ENCODE data around the gene BCAS2. TPM values are rescaled to one million over a fixed set of nuclear protein-coding genes. Genes with fewer than 3 reads are reported as not detected.

BCAS2 gene
- total and polyA plus RNA-seq, 2 donors (not counting 1 experiment from before 2014, with no cell fraction given): 30.6 to 43.8 TPM

DNA sequence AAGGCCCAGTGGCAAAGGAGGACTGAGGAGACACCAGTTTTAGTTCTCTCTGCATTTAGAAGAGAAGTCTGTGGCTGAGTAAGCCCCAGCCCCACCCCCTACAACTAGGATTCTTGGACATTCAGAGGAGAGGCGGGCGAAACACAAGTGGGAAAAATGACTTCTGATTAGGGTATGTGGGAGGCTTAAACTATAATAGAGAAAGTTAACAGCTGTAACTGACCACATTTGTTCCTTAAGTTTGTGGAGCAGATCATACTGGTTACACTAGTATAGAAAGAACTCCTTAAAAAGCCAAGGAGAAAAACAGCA is 59.2 kb downstream of the BCAS2 start:
- Mint-ChIP-seq H3K4me3 (no peak overlapping the region), H3K4me1 (no peaks in the 10 kb centered on the region), H3K27me3 (peaks cover 20% of the 10 kb centered on the region), H3K9me3 (ENCODE audit: insufficient read depth) (peaks cover 2% of the 10 kb centered on the region), H3K27ac (no peak overlapping the region)
- no peak overlapping the region for H3K9ac ChIP-seq (ENCODE audit: low read length)
- no peak overlapping the region for H3K4me3 ChIP-seq (ENCODE audit: control extremely low read depth in 1 of 5, extremely low read depth in 1 of 5, insufficient read depth in 1 of 5, low read depth in 2 of 5, low read length in 4 of 5)
- H3K4me1 ChIP-seq (ENCODE audit: control insufficient read depth in 2 of 2, insufficient read depth in 2 of 2, low read length in 2 of 2): no peaks in the 10 kb centered on the region
- no peaks in the 10 kb centered on the region for H4K20me1 ChIP-seq (ENCODE audit: control insufficient read depth, insufficient read depth, low read length, poor library complexity, severe bottlenecking)
- H3K27me3 ChIP-seq (replicated peaks in 1 of 4; ENCODE audit: control extremely low read depth in 1 of 4, control insufficient read depth in 3 of 4, insufficient read depth in 4 of 4, low read length in 3 of 4): peaks cover 0 to 5% (median 0%) of the 10 kb centered on the region in 4 experiments
- ChIA-PET CTCF (no interaction called here), POLR2A (no interaction called here)
- H3K36me3 ChIP-seq (replicated peaks in 1 of 2; ENCODE audit: control extremely low read depth in 1 of 2, control insufficient read depth in 1 of 2, extremely low read depth in 1 of 2, insufficient read depth in 2 of 2, low read length in 1 of 2): no peaks in the 10 kb centered on the region
- intact Hi-C loops (cut with micrococcal nuclease): no loop called here
- no peak overlapping the region for H3K4me2 ChIP-seq (replicated peaks; ENCODE audit: low read depth, low read length, poor library complexity, severe bottlenecking)
- DNase-seq: no peak
- H3K27ac ChIP-seq (ENCODE audit: low read length in 2 of 2): no peak overlapping the region
- TF ChIP-seq, protein P1, sequence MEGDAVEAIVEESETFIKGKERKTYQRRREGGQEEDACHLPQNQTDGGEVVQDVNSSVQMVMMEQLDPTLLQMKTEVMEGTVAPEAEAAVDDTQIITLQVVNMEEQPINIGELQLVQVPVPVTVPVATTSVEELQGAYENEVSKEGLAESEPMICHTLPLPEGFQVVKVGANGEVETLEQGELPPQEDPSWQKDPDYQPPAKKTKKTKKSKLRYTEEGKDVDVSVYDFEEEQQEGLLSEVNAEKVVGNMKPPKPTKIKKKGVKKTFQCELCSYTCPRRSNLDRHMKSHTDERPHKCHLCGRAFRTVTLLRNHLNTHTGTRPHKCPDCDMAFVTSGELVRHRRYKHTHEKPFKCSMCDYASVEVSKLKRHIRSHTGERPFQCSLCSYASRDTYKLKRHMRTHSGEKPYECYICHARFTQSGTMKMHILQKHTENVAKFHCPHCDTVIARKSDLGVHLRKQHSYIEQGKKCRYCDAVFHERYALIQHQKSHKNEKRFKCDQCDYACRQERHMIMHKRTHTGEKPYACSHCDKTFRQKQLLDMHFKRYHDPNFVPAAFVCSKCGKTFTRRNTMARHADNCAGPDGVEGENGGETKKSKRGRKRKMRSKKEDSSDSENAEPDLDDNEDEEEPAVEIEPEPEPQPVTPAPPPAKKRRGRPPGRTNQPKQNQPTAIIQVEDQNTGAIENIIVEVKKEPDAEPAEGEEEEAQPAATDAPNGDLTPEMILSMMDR (IDR thresholded peaks at IDR 0.05): no peak
- TF ChIP-seq EZH2 (IDR thresholded peaks at IDR 0.05; ENCODE audit: borderline replicate concordance, insufficient read depth, low read depth, low read length, poor library complexity, severe bottlenecking): no peak
- H3K79me2 ChIP-seq (ENCODE audit: control insufficient read depth, insufficient read depth, low read length): no peaks in the 10 kb centered on the region
- H2AFZ ChIP-seq (ENCODE audit: insufficient read depth, low read depth, low read length, poor library complexity, severe bottlenecking): no peak overlapping the region
- H3K9me3 ChIP-seq (ENCODE audit: control extremely low read depth in 1 of 3, control insufficient read depth in 2 of 3, insufficient read depth in 1 of 3, low read length in 2 of 3): no peaks in the 10 kb centered on the region
- WGBS (ENCODE audit: insufficient coverage): no CpG with 5 or more reads among the region's 2 CpGs
- ATAC-seq (ENCODE audit: low read depth): no peak

DNA sequence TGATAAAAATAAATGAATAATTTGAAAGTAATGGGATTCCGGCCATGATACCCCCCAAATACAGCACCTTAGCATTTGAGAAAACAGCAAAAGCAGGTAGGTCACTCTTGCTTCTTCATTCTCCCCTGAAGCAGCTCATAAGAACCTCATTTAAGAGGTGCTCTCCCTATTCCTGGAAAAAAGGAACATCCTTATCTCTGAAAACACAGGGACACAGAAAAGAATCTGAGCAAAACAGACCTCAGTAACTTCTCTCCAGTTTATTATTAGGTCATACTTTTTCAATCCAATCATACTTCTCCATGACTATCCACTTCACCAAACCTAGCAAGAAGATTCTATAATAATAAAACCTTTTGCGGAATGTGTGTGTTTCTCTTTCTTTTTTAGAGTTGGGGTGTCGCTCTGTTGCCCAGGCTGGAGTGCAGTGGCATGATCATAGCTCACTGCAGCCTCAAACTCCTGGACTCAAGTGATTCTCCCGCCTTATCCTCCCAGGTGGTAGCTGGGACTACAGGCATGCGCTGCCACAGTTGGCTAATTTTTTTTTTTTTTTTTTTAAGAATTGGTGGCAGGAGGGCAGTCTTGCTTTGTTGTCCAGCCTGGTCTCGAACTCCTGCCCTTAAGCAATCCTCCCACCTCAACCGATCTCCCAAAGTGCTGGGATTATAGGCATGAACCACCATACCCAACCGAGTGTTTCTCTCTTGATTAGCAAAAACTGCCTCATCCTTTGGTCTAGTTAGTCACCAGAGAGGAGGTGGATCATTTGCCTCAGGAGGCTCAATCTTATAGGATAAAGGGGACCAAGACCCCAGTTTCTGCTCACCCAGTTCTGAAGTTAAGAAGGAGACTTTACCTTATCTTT is 59.8 kb downstream of the BCAS2 start:
- H3K4me3 Mint-ChIP-seq: no peak overlapping the region
- Histone ChIP-seq H3K9ac (ENCODE audit: low read length) (no peak overlapping the region), H3K79me2 (ENCODE audit: control insufficient read depth, insufficient read depth, low read length) (no peaks in the 10 kb centered on the region), H3K9me3 (ENCODE audit: control extremely low read depth in 1 of 3, control insufficient read depth in 2 of 3, insufficient read depth in 1 of 3, low read length in 2 of 3) (no peaks in the 10 kb centered on the region), H3K4me3 (ENCODE audit: control extremely low read depth in 1 of 5, extremely low read depth in 1 of 5, insufficient read depth in 1 of 5, low read depth in 2 of 5, low read length in 4 of 5) (no peak overlapping the region), H3K4me1 (ENCODE audit: control insufficient read depth in 2 of 2, insufficient read depth in 2 of 2, low read length in 2 of 2) (no peaks in the 10 kb centered on the region), H4K20me1 (ENCODE audit: control insufficient read depth, insufficient read depth, low read length, poor library complexity, severe bottlenecking) (no peaks in the 10 kb centered on the region), H3K4me2 (replicated peaks; ENCODE audit: low read depth, low read length, poor library complexity, severe bottlenecking) (no peak overlapping the region), H3K27me3 (replicated peaks in 1 of 4; ENCODE audit: control extremely low read depth in 1 of 4, control insufficient read depth in 3 of 4, insufficient read depth in 4 of 4, low read length in 3 of 4) (peaks cover 0 to 5% (median 0%) of the 10 kb centered on the region in 4 experiments), H3K36me3 (replicated peaks in 1 of 2; ENCODE audit: control extremely low read depth in 1 of 2, control insufficient read depth in 1 of 2, extremely low read depth in 1 of 2, insufficient read depth in 2 of 2, low read length in 1 of 2) (no peaks in the 10 kb centered on the region), H2AFZ (ENCODE audit: insufficient read depth, low read depth, low read length, poor library complexity, severe bottlenecking) (no peak overlapping the region), H3K27ac (ENCODE audit: low read length in 2 of 2) (no peak overlapping the region)
- DNase-seq: no peak
- intact Hi-C loops (cut with micrococcal nuclease): no loop called here
- peaks cover 2% of the 10 kb centered on the region for H3K9me3 Mint-ChIP-seq (ENCODE audit: insufficient read depth)
- no peak overlapping the region for H3K27ac Mint-ChIP-seq
- ChIA-PET POLR2A (no interaction called here), CTCF (interaction anchor here (0.7 kb wide), 1 partner anchor 1768 kb away, joined by 3 read pairs; no protein-coding TSS in a partner anchor)
- no peak for ATAC-seq (ENCODE audit: low read depth)
- peaks cover 20% of the 10 kb centered on the region for H3K27me3 Mint-ChIP-seq
- H3K4me1 Mint-ChIP-seq: no peaks in the 10 kb centered on the region
- no CpG with 5 or more reads among the region's 8 CpGs for WGBS (ENCODE audit: insufficient coverage)
- TF ChIP-seq, protein P1 (IDR thresholded peaks at IDR 0.05): no peak
- no peak for TF ChIP-seq EZH2 (IDR thresholded peaks at IDR 0.05; ENCODE audit: borderline replicate concordance, insufficient read depth, low read depth, low read length, poor library complexity, severe bottlenecking)

Measured in B cell (primary cell).